Gastroesophageal sphincter (tissue), 4 donors: ENCODE results near the gene IAH1. TPM values are rescaled to one million over a fixed set of nuclear protein-coding genes. Genes with fewer than 3 reads are reported as not detected.
A peak's percentile ranks its signal among the peaks of the same experiment; 100 is the strongest.

ENCODE experiments used
- ATAC-seq: fragments of 150-250 bp; one replicate; pipeline ENCODE4 v1.9.1; 2016; ENCODE audit warnings: mild to moderate bottlenecking, moderate library complexity
- H3K27ac ChIP-seq, 4 donors: fragments of 200-600 bp; sonication (generic) in 3 of 4; 1 replicate in 3 of 4; 2 replicates in 1 of 4; pipeline ENCODE4 v1.5.1; 2016 to 2019
- H3K27me3 ChIP-seq: fragments of 200-600 bp; sonication (generic); one replicate; pipeline ENCODE4 v1.5.1; 2019
- H3K36me3 ChIP-seq, 2 donors: fragments of 200-600 bp; sonication (generic); one replicate each; pipeline ENCODE4 v1.5.1; 2019; ENCODE audit warnings: control low read depth in 1 of 2
- H3K4me1 ChIP-seq, 3 donors: fragments of 200-600 bp; sonication (generic); 1 replicate in 2 of 3; 2 replicates in 1 of 3; pipeline ENCODE4 v1.5.1; 2016 to 2019; ENCODE audit warnings: control low read depth in 2 of 3
- H3K4me3 ChIP-seq, 2 donors: fragments of 200-600 bp; sonication (generic); one replicate each; pipeline ENCODE4 v1.5.1; 2019; ENCODE audit warnings: mild to moderate bottlenecking in 1 of 2, moderate library complexity in 1 of 2
- H3K9me3 ChIP-seq, 3 donors: fragments of 200-600 bp; sonication (generic); one replicate each; pipeline ENCODE4 v1.5.1; 2017 to 2019; ENCODE audit warnings: control low read depth in 2 of 3
- EP300 ChIP-seq: sonication (generic); formaldehyde crosslinking; IDR thresholded peaks from one replicate; pipeline ENCODE4 v1.6.1; 2017; ENCODE audit warnings: antibody characterized with exemption, mild to moderate bottlenecking
- POLR2A ChIP-seq, 2 donors: fragments of 450-650 bp; IDR thresholded peaks; one replicate each; pipeline ENCODE4 v1.6.1; 2017; ENCODE audit warnings: antibody characterized with exemption in 2 of 2, mild to moderate bottlenecking in 2 of 2, moderate library complexity in 1 of 2
- POLR2AphosphoS5 ChIP-seq: sonication (generic); formaldehyde crosslinking; IDR thresholded peaks from one replicate; pipeline ENCODE4 v1.6.1; 2017; ENCODE audit warnings: antibody characterized with exemption
- WGBS, 2 donors: methylation state at CpG; one replicate each; pipeline ENCODE4 v1.1.5; 2018; ENCODE audit warnings: low coverage in 1 of 2; 5-methylcytosine and 5-hydroxymethylcytosine counted together
- total RNA-seq, 4 donors: library from RNA; depleted of rRNA; stranded (reverse); fragments of >200 nt; gene quantifications; one replicate each; pipeline ENCODE4 v1.1.0, GENCODE V29; 2016
- TF ChIP-seq, protein P1 (sequence below), 4 experiments: fragments of 200-600 bp in 2 of 4; fragments of 450-650 bp in 2 of 4; sonication (generic) in 1 of 4; IDR thresholded peaks; one replicate each; pipeline ENCODE4 v1.5.1; 2017 to 2019; ENCODE audit warnings: antibody characterized with exemption in 4 of 4, mild to moderate bottlenecking in 2 of 4, moderate library complexity in 2 of 4

The IAH1 gene
- total RNA-seq, 4 donors from 2014 or later: 53.6 to 82.0 (median 75.7) TPM

DNA sequence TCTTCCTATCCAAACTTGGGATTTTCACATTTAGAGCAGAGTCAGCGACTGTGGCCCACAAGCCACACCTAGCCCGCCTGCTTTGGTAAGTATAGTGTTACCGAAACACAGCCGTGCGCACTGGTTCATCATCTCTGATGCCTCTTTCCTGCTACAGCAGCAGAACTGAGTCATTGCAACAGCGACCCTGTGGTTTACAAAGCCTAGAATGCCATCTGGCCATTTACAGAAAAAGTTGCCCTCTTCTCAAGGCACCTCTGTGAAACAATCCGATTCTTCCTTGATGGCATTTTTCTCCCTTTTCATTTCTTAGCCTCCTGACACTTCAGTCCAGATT is 10.7 kb upstream of the IAH1 start:
- H3K36me3 ChIP-seq: peaks cover 0 to 50% of the 10 kb centered on the region in 2 donors

DNA sequence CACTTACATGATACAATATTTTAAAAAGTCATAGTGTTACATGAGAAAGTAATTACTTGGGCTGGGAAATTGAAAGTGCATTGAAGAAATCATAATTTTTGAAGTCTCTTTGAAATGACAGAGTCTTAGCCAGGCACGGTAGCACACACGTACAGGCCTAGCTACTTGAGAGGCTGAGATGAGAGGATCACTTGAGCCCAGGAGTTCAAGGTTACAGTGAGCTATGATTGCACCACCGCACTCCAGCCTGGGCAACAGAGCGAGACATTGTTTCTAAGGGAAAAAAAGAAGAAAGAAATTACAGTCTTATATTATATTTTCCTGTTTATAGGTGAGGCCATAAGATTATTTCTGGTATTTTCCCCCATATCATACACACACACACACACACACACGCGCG is 9.2 kb upstream of the IAH1 start:
- TF ChIP-seq POLR2A (IDR thresholded peaks at IDR 0.05) (no peak), EP300 (no peak), POLR2AphosphoS5 (no peak)
- TF ChIP-seq, protein P1, sequence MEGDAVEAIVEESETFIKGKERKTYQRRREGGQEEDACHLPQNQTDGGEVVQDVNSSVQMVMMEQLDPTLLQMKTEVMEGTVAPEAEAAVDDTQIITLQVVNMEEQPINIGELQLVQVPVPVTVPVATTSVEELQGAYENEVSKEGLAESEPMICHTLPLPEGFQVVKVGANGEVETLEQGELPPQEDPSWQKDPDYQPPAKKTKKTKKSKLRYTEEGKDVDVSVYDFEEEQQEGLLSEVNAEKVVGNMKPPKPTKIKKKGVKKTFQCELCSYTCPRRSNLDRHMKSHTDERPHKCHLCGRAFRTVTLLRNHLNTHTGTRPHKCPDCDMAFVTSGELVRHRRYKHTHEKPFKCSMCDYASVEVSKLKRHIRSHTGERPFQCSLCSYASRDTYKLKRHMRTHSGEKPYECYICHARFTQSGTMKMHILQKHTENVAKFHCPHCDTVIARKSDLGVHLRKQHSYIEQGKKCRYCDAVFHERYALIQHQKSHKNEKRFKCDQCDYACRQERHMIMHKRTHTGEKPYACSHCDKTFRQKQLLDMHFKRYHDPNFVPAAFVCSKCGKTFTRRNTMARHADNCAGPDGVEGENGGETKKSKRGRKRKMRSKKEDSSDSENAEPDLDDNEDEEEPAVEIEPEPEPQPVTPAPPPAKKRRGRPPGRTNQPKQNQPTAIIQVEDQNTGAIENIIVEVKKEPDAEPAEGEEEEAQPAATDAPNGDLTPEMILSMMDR (IDR thresholded peaks at IDR 0.05): no peak
- 72 to 78% methylated on average over 6 to 7 of the region's 7 CpGs for WGBS, 2 donors
- peaks cover 0 to 47% of the 10 kb centered on the region in 2 donors for H3K36me3 ChIP-seq
- H3K4me3 ChIP-seq: no peak overlapping the region
- H3K27me3 ChIP-seq: no peaks in the 10 kb centered on the region
- H3K27ac ChIP-seq: no peak overlapping the region
- no peaks in the 10 kb centered on the region for H3K9me3 ChIP-seq
- H3K4me1 ChIP-seq: peaks cover 0 to 14% (median 0%) of the 10 kb centered on the region in 3 donors
- no peak for ATAC-seq

More for the DNA sequence above, 10.7 kb upstream of the IAH1 start:
- no peaks in the 10 kb centered on the region for H3K9me3 ChIP-seq
- no peak overlapping the region for H3K27ac ChIP-seq
- TF ChIP-seq, protein P1 (IDR thresholded peaks at IDR 0.05): no peak
- TF ChIP-seq POLR2A (IDR thresholded peaks at IDR 0.05): no peak
- TF ChIP-seq POLR2AphosphoS5: no peak
- no peak for TF ChIP-seq EP300
- no peak overlapping the region for H3K4me3 ChIP-seq
- peaks cover 0 to 14% (median 0%) of the 10 kb centered on the region in 3 donors for H3K4me1 ChIP-seq
- 80 to 96% methylated on average over 5 to 7 of the region's 7 CpGs for WGBS, 2 donors
- no peaks in the 10 kb centered on the region for H3K27me3 ChIP-seq
- no peak for ATAC-seq

DNA sequence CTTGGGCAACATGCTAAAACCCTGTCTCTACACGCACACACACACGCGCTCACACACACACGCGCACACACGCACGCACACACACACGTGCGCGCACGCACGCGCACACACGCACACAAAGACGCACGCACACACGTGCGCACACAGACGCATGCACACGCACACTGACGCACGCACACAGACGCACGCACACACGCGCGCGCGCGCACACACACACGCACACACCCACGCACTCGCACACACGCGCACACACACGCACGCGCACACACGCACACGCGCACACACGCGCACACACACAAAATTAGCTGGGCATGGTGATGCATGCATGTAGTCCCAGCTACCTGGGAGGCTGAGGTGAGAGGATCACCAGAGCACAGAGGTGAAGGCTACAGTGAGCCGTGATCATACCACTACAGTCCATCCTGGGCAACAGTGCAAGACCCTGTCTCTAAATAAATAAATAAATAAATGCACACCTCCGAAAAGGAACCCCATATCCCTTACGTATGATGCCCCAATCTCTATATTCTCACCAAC is 8.1 kb upstream of the IAH1 start:
- H3K27ac ChIP-seq: no peak overlapping the region
- H3K36me3 ChIP-seq: peaks cover 0 to 39% of the 10 kb centered on the region in 2 donors

DNA sequence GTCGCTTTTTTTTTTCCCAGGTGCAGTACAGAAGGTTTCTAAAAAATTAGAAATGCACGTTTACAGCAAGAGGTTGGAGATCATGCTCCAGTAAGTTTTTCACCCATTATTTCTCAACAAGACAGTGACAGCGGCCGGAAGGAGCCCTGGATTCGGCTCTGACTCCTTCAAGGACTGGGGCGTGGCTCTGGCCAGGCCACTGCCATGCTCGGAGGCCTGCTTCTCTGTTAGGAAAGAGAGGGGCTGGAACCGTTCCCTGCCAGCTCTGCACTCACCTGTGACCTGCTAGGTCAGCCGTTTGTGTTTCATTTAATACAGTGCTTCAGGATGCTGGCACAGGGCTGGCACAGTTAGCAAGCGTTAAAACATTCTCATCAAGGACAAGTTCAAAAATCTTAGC is 6.7 kb upstream of the IAH1 start:
- TF ChIP-seq, protein P1 (IDR thresholded peaks at IDR 0.05): no peak
- TF ChIP-seq POLR2AphosphoS5 (no peak), EP300 (no peak), POLR2A (IDR thresholded peaks at IDR 0.05) (no peak)
- peaks cover 0 to 37% of the 10 kb centered on the region in 2 donors for H3K36me3 ChIP-seq
- peaks cover 0 to 7% (median 0%) of the 10 kb centered on the region in 3 donors for H3K4me1 ChIP-seq
- no peak for ATAC-seq
- 78 to 92% methylated on average over 9 to 10 of the region's 10 CpGs for WGBS, 2 donors
- no peak overlapping the region for H3K27ac ChIP-seq
- no peak overlapping the region for H3K4me3 ChIP-seq
- H3K9me3 ChIP-seq: no peaks in the 10 kb centered on the region
- no peaks in the 10 kb centered on the region for H3K27me3 ChIP-seq

More for the DNA sequence above, 8.1 kb upstream of the IAH1 start:
- H3K4me1 ChIP-seq: peaks cover 0 to 14% (median 0%) of the 10 kb centered on the region in 3 donors
- TF ChIP-seq POLR2AphosphoS5 (no peak), EP300 (no peak)
- H3K9me3 ChIP-seq: no peaks in the 10 kb centered on the region
- no peak overlapping the region for H3K4me3 ChIP-seq
- WGBS, 2 donors: 88 to 96% methylated on average over 4 to 10 of the region's 46 CpGs
- ATAC-seq: no peak
- no peaks in the 10 kb centered on the region for H3K27me3 ChIP-seq

DNA sequence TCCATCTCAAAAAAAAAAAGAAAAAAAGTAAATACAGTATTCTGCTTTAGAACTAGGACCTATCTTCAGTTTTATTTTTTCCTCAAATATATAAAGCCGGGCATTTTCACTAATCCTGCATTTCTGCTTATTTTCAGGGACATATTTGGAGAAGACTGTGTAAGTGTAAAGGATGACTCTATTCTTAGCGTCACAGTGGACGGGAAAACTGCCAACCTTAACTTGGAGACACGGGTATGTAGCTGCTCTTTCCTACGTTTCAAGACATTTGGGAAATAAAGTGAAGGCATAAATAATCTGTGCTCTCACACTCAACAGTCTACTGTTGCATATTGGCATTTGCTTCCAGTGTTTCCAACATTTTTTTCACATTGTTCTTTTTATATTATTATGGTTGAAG is 3.1 kb upstream of the IAH1 start:
- peaks cover 0 to 25% (median 7%) of the 10 kb centered on the region in 3 donors for H3K4me1 ChIP-seq
- H3K9me3 ChIP-seq: no peaks in the 10 kb centered on the region
- peak overlapping the region in 2 of 4 donors; percentile 39 to 54 for H3K27ac ChIP-seq
- no peak for TF ChIP-seq EP300
- no peak for TF ChIP-seq POLR2AphosphoS5
- no peak for TF ChIP-seq POLR2A (IDR thresholded peaks at IDR 0.05)
- TF ChIP-seq, protein P1 (IDR thresholded peaks at IDR 0.05): no peak
- H3K27me3 ChIP-seq: no peaks in the 10 kb centered on the region
- no peak for ATAC-seq
- no peak overlapping the region for H3K4me3 ChIP-seq
- peaks cover 0 to 33% of the 10 kb centered on the region in 2 donors for H3K36me3 ChIP-seq
- WGBS, 2 donors: 64 to 72% methylated on average over 5 of the region's 5 CpGs
